ENCODE data around the gene RBKS.
"Not testable (repeated sequence)": the region's sequence is repeated elsewhere in the genome, so short reads cannot be mapped to it uniquely, and the experiment has no call there.

RBKS gene

DNA sequence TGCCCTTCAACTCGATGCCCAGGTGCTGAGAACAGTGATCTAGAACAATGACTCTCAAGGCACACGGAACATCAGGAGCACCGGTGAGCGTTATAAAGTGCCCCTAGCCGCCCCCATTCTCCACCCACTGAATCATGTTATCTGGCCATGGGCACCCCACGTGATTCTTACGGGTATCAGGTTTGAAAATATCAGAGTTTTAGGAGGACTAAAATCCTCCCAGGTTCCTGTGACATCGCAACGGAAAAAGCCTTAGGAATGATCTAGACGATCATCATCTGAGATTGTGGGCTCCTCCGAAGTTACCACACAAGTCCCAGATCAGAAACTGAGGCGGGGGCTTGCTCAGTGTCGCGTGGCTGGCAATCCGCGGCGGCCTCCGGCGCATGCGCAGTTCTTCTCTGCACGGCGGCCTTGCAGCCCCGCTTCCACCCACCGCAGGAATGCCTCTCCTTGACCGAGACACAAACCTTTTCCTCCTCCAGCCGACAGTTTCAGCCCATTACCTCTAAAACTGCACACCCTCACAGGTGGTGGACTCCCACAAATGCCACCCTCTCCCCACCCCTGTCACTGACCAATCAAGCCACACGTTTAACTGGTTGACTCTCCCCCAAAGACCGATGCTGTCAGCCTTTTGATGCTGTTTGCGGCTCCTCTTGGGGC, 124.4 kb downstream of the RBKS start:
- Histone ChIP-seq H3K4me1 (ENCODE audit: control insufficient read depth, insufficient read depth, low read length, poor library complexity, severe bottlenecking) (peaks cover 3% of the 10 kb centered on the region), H3K36me3 (ENCODE audit: control insufficient read depth, insufficient read depth, low read length) (no peaks in the 10 kb centered on the region), H3K9me3 (ENCODE audit: control insufficient read depth, low read length) (no peaks in the 10 kb centered on the region), H3K4me3 (ENCODE audit: extremely low read depth, insufficient read depth, low read length, poor library complexity, severe bottlenecking) (no peak overlapping the region), H3K27ac (ENCODE audit: low read depth, low read length, severe bottlenecking) (no peak overlapping the region)
- 56 to 82% methylated on average over 24 of the region's 29 CpGs for WGBS, 2 experiments (ENCODE audit: insufficient coverage in 2 of 2)

DNA sequence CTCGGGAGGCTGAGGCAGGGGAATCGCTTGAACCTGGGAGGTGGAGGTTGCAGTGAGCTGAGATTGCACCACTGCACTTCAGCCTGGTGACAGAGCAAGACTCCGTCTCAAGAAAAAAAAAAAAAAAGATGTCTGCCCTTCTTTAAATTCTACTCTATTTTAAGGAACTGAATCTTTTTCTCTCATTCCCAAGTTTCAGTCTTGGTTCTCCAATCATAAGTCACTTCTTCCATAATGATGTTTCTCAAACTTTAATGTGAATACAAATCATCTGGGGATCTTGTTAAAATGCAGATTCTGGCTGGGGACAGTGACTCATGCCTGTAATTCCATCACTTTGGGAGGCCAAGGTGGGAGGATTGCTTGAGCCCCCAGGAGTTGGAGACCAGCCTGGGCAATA, 125.7 kb downstream of the RBKS start:
- 95 to 100% methylated on average over 1 to 3 of the region's 3 CpGs for WGBS, 2 experiments (ENCODE audit: insufficient coverage in 2 of 2)
- H3K27ac ChIP-seq (ENCODE audit: low read depth, low read length, severe bottlenecking); H3K4me3 ChIP-seq (ENCODE audit: extremely low read depth, insufficient read depth, low read length, poor library complexity, severe bottlenecking); H3K36me3 ChIP-seq (ENCODE audit: control insufficient read depth, insufficient read depth, low read length); H3K9me3 ChIP-seq (ENCODE audit: control insufficient read depth, low read length); H3K4me1 ChIP-seq (ENCODE audit: control insufficient read depth, insufficient read depth, low read length, poor library complexity, severe bottlenecking): not testable (repeated sequence)

DNA sequence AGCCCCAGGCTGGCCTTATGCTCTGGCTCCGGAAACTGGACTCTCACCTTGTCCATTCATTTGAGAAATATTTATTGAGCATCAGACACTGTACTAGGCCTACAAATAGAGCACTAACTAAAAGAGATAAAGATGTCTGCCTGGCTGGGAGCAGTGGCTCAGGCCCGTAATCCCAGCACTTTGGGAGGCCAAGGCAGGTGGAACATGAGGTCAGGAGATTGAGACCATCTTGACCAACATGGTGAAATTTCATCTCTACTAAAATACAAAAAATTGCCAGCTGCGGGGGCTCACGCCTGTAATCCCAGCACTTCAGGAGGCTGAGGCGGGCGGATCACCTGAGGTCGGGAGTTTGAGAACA, 126.3 kb downstream of the RBKS start:
- WGBS, 2 experiments (ENCODE audit: insufficient coverage in 2 of 2) = 90 to 100% methylated on average over 5 to 7 of the region's 7 CpGs
- Histone ChIP-seq H3K27ac (ENCODE audit: low read depth, low read length, severe bottlenecking) (no peak overlapping the region), H3K36me3 (ENCODE audit: control insufficient read depth, insufficient read depth, low read length) (no peaks in the 10 kb centered on the region), H3K4me1 (ENCODE audit: control insufficient read depth, insufficient read depth, low read length, poor library complexity, severe bottlenecking) (peaks cover 3% of the 10 kb centered on the region), H3K4me3 (ENCODE audit: extremely low read depth, insufficient read depth, low read length, poor library complexity, severe bottlenecking) (no peak overlapping the region), H3K9me3 (ENCODE audit: control insufficient read depth, low read length) (no peaks in the 10 kb centered on the region)

DNA sequence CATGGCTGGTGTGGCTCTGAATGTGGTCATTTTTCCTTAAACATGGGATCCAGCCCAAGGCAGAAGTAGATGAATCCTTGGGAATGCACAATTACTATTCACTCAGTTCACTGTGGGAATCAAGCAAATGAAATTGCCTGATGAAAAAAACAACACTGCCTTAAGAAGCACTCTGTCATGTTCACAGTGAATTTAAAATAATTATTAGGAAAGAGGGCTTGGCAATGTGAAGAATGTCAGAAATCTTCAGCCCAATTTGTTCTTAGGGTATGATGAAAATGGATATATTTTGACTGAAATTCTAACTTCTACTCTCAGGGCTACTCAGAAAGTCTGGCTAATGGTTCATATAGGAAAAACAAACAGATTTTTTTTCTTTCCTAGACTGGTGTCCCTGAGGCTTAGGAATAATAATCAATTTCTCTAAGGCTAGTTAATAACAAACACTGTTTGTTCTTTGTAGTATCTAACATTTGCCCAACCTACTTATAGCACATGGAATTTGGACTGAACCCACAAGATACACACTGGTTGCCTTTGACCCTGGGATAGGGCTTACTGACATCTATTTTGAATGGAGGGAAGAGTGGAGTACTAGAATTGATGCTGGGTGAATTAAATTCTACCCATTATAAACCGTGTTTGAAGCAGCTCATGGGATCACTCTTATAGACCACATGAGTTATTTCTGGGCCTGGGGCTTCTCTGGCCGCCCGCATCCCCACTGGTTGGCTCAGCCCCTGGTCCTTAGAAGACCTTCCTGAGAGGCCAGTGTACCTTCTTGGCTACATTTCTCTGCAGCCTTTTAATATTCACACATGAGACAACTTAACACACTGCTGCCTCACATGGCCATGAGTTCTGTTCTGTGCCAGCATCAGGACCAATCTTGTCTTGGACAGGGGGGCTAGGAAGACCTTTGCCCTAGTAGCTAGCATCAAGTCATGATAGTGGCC, 127.0 kb downstream of the RBKS start:
- Histone ChIP-seq H3K36me3 (ENCODE audit: control insufficient read depth, insufficient read depth, low read length) (no peaks in the 10 kb centered on the region), H3K4me3 (ENCODE audit: extremely low read depth, insufficient read depth, low read length, poor library complexity, severe bottlenecking) (no peak overlapping the region), H3K9me3 (ENCODE audit: control insufficient read depth, low read length) (no peaks in the 10 kb centered on the region), H3K4me1 (ENCODE audit: control insufficient read depth, insufficient read depth, low read length, poor library complexity, severe bottlenecking) (peaks cover 3% of the 10 kb centered on the region), H3K27ac (ENCODE audit: low read depth, low read length, severe bottlenecking) (no peak overlapping the region)
- WGBS, 2 experiments (ENCODE audit: insufficient coverage in 2 of 2) = 85 to 89% methylated on average over 2 to 3 of the region's 3 CpGs

DNA sequence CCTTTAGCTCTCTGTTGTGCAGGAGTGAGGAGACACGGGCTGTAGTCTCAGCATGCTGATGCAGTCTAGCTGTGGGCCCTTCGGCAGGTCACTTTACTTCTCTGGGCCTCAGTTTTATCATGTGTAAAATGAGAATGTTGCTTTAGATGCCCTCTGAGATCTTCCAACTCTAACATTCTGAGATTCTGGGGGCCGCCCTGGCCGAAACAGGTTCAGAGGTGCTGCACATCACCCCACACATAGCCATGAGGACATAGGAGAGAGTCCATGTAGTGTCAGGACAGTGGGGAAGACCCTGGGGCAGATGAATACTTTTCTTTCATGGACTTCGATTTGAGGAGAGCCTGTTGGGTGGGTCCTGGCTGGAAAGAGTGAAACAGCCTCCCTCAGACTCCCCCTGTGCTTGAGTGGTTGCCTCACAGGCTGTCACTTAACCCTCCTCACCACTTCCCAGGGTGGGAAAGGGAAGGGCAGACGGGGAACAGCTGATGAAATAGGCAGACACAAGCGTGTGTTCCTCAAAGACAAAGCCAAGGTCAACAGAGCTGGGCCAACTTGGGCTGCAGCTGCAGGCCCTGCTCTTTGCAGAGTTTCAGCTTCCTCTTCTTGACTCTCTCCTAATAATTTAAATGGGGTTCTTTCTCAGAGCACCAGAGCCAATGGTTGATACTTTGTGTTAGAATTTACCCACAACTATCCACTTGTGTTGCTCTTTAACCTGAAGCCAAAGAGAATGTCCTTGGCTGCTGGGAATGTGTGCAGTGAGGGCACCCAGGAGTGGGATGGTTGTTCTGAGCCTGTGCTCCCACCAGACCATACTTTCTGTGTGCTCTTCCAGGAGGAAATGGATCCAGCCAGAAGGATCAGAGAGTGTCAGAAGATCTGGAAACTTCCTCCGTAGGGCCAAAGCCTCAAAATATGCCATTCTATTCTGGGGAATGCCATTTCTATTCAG, 133.4 kb downstream of the RBKS start:
- H3K27ac ChIP-seq (ENCODE audit: low read depth, low read length, severe bottlenecking) = no peak overlapping the region
- 95 to 97% methylated on average over 4 of the region's 8 CpGs for WGBS, 2 experiments (ENCODE audit: insufficient coverage in 2 of 2)

DNA sequence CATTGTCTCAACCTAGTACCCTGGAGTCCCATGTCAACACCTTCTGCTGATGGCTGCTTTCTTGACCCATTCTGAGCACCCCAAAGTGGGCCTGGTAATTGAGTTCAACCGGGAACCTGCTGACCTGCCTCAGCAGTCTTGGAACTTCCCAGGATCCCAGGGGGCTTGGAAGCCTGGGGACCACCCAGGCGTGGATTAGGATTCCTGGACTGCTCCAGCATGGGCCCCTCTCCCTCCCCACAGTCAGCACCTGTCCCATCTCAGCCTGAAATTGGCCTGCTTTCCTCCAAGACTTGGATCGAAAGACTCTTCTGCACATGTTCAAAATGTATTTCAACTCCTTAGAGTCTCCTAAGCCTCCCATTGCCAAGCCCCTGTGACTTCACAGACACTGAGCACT, 134.1 kb downstream of the RBKS start:
- Histone ChIP-seq H3K4me3 (ENCODE audit: extremely low read depth, insufficient read depth, low read length, poor library complexity, severe bottlenecking) (no peak overlapping the region), H3K27ac (ENCODE audit: low read depth, low read length, severe bottlenecking) (no peak overlapping the region), H3K36me3 (ENCODE audit: control insufficient read depth, insufficient read depth, low read length) (no peaks in the 10 kb centered on the region), H3K4me1 (ENCODE audit: control insufficient read depth, insufficient read depth, low read length, poor library complexity, severe bottlenecking) (peaks cover 9% of the 10 kb centered on the region), H3K9me3 (ENCODE audit: control insufficient read depth, low read length) (no peaks in the 10 kb centered on the region)
- WGBS, 2 experiments (ENCODE audit: insufficient coverage in 2 of 2) = 90% methylated on average over 3 of the region's 3 CpGs

More for the DNA sequence above, 133.4 kb downstream of the RBKS start:
- H3K36me3 ChIP-seq (ENCODE audit: control insufficient read depth, insufficient read depth, low read length) = no peaks in the 10 kb centered on the region
- H3K9me3 ChIP-seq (ENCODE audit: control insufficient read depth, low read length) = no peaks in the 10 kb centered on the region
- no peak overlapping the region for H3K4me3 ChIP-seq (ENCODE audit: extremely low read depth, insufficient read depth, low read length, poor library complexity, severe bottlenecking)
- H3K4me1 ChIP-seq (ENCODE audit: control insufficient read depth, insufficient read depth, low read length, poor library complexity, severe bottlenecking) = peaks cover 8% of the 10 kb centered on the region

DNA sequence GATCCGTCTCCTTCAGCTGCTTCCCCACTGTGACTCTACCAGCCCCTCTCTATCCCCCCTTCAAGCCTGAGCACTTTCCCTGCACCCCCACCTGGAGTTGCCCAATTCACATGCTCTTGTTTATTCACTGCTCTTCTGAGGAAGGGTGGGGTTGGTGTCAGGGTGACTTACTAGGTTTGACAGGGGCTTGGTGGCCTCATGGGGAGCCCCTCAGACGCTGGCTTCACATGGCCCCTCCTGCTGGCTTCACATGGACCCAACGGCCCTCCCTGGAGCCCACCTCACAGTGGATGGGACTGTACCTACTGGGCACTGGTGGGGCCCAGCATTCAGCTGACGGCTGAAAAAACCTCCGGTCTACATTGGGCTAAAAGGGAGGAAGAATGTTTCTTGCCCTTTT, 135.4 kb downstream of the RBKS start:
- no peak overlapping the region for H3K4me3 ChIP-seq (ENCODE audit: extremely low read depth, insufficient read depth, low read length, poor library complexity, severe bottlenecking)
- no peak overlapping the region for H3K27ac ChIP-seq (ENCODE audit: low read depth, low read length, severe bottlenecking)
- no peaks in the 10 kb centered on the region for H3K9me3 ChIP-seq (ENCODE audit: control insufficient read depth, low read length)
- H3K4me1 ChIP-seq (ENCODE audit: control insufficient read depth, insufficient read depth, low read length, poor library complexity, severe bottlenecking) = peaks cover 9% of the 10 kb centered on the region
- no peaks in the 10 kb centered on the region for H3K36me3 ChIP-seq (ENCODE audit: control insufficient read depth, insufficient read depth, low read length)
- 80 to 93% methylated on average over 3 to 5 of the region's 5 CpGs for WGBS, 2 experiments (ENCODE audit: insufficient coverage in 2 of 2)

DNA sequence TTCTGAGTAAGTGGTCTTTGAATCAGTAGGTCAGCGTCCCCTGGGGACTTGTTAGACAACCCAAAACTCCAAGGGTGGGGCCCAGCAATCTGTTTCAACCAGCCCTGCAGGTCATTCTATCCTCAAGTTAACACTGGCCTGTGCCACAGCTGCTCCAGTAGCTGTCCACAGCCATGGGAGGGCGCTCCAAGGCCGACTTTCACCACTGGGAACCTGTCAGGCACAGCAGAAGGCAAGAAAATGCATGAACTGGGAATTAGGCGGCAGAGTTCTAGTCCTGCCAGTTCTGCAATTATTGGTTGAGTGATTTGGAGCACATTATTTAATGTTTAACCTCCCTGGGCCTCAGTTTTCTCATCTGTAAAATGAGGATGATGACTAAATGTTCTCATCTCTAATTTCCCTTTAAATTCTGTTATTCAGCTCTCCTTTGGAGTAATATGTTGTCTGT, 136.0 kb downstream of the RBKS start:
- no peak overlapping the region for H3K4me3 ChIP-seq (ENCODE audit: extremely low read depth, insufficient read depth, low read length, poor library complexity, severe bottlenecking)
- no peak overlapping the region for H3K27ac ChIP-seq (ENCODE audit: low read depth, low read length, severe bottlenecking)
- 11 to 24% methylated on average over 3 of the region's 4 CpGs for WGBS, 2 experiments (ENCODE audit: insufficient coverage in 2 of 2)
- no peaks in the 10 kb centered on the region for H3K36me3 ChIP-seq (ENCODE audit: control insufficient read depth, insufficient read depth, low read length)
- H3K4me1 ChIP-seq (ENCODE audit: control insufficient read depth, insufficient read depth, low read length, poor library complexity, severe bottlenecking) = peaks cover 9% of the 10 kb centered on the region
- peaks cover 6% of the 10 kb centered on the region for H3K9me3 ChIP-seq (ENCODE audit: control insufficient read depth, low read length)

DNA sequence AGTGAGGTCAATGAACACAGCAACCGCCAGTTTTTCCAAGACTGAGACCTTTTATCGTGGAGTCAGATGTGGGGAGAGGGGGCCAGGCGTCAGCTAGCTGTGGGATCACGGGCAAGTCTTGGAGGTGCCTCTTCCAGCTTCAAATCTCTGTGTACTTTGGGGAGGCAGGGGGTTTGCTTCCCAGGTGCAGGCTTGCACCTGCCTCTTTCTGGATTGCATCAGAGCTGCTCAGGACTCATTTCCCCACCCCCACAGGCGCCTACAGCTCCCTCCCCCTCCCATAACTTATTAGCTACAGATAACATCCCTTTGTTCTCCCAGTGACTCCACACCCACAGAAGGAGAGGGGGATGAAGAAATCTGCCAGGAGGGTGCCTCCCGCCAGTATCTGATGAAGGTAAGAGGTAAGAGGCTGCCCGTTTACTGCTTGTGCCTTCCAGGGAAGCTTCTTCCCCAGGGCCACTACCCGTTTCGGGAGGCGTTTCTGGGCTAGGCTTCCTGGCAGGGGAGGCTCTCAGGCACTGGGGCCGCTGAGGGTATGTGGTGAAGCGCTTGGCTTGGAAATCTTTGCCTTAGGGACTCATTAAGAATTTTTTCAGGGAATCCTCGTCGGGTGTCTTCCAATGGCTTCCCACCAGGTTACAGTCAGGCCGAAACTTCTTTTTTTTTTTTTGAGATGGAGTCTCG, 137.5 kb downstream of the RBKS start:
- Histone ChIP-seq H3K9me3 (ENCODE audit: control insufficient read depth, low read length) (peaks cover 6% of the 10 kb centered on the region), H3K36me3 (ENCODE audit: control insufficient read depth, insufficient read depth, low read length) (no peaks in the 10 kb centered on the region), H3K4me1 (ENCODE audit: control insufficient read depth, insufficient read depth, low read length, poor library complexity, severe bottlenecking) (peaks cover 9% of the 10 kb centered on the region), H3K4me3 (ENCODE audit: extremely low read depth, insufficient read depth, low read length, poor library complexity, severe bottlenecking) (peak overlapping the region; percentile 31), H3K27ac (ENCODE audit: low read depth, low read length, severe bottlenecking) (peak overlapping the region; percentile 65)
- WGBS, 2 experiments (ENCODE audit: insufficient coverage in 2 of 2) = 23 to 25% methylated on average over 10 to 11 of the region's 16 CpGs

DNA sequence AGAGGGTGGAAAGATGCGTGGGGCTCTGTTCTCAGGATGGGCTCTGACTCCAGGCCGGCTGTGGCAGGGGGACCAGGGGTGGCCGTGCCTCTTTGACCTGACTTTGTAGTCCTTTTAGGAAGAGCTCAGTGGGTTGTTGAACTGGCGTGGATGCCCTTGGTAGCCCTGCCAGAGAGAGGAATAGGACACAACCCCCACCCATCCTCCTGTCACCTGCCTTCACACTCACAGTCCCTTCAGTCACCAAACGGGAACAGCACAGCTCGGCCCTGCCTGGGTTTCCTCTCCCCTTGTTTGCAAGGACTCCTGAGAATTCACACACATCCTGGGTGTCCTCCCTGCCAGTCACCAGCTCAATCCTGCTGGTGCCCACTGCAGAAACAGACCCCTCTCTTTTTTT, 138.8 kb downstream of the RBKS start:
- WGBS, 2 experiments (ENCODE audit: insufficient coverage in 2 of 2) = 90 to 92% methylated on average over 4 of the region's 6 CpGs
- Histone ChIP-seq H3K4me1 (ENCODE audit: control insufficient read depth, insufficient read depth, low read length, poor library complexity, severe bottlenecking) (peaks cover 9% of the 10 kb centered on the region), H3K4me3 (ENCODE audit: extremely low read depth, insufficient read depth, low read length, poor library complexity, severe bottlenecking) (no peak overlapping the region), H3K36me3 (ENCODE audit: control insufficient read depth, insufficient read depth, low read length) (no peaks in the 10 kb centered on the region), H3K27ac (ENCODE audit: low read depth, low read length, severe bottlenecking) (no peak overlapping the region), H3K9me3 (ENCODE audit: control insufficient read depth, low read length) (peaks cover 6% of the 10 kb centered on the region)

Data from mesodermal cell (in vitro differentiated cells).